Choroid plexus epithelial cell (primary cell): Measurements from ENCODE around the gene CRELD2.

Source experiments
- DNase-seq: peaks from one replicate; pipeline ENCODE4 v3.0.0-alpha.2; 2010; ENCODE audit warnings: low read depth
- H3K4me3 ChIP-seq: 2 replicates; pipeline ENCODE4 v1.5.1; 2011; ENCODE audit warnings: low read depth, mild to moderate bottlenecking, control low read depth, low read length, moderate library complexity
- TF ChIP-seq, protein P1 (sequence below): conservative IDR thresholded peaks from 2 replicates; pipeline ENCODE4 v1.5.1; 2011; ENCODE audit warnings: low read depth, mild to moderate bottlenecking, control low read depth, inconsistent platforms, low read length, moderate library complexity

CRELD2 gene

DNA sequence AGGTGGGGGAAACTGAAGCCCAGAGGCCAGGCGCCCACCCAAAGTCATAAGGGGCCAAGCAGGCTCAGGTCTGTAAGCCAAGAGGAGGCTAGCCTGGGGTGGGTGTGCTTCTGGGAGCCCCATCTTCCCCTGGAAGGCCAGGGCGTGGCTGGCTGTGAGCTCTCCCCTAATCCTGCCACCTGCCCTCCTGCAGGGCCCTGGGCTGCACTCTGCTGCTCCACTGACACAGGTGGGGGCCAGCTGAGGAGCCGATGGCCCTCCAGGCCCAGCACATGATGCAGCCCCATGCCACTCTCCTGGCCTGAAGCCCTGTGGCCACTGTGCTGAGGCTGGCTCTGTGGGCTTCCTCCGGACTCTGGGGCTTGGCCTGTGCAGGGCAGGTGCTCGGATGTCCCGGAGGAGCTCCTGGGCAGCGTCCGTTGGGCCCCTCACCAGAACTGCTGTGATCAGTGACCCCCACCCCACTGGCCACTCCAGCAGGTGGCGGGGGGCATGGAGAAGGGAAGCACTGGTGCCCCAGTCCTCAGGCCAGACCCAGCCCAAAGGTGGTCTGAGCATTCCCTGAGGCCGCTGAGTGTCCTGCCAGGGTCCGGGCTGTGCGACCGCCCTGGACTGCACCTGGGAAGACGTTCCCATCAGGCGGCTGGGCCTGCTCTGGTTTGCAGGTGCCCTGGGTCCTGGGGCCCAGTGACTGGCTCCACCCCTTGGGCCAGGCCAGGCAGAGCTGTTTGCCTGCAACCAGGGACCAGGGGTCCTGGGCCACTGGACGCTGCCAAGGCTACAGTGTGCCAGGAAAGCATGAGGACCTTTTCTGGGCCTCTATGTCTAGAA is 50.6 kb downstream of the CRELD2 start:
- no peak for DNase-seq
- no peak overlapping the region for H3K4me3 ChIP-seq
- TF ChIP-seq, protein P1, sequence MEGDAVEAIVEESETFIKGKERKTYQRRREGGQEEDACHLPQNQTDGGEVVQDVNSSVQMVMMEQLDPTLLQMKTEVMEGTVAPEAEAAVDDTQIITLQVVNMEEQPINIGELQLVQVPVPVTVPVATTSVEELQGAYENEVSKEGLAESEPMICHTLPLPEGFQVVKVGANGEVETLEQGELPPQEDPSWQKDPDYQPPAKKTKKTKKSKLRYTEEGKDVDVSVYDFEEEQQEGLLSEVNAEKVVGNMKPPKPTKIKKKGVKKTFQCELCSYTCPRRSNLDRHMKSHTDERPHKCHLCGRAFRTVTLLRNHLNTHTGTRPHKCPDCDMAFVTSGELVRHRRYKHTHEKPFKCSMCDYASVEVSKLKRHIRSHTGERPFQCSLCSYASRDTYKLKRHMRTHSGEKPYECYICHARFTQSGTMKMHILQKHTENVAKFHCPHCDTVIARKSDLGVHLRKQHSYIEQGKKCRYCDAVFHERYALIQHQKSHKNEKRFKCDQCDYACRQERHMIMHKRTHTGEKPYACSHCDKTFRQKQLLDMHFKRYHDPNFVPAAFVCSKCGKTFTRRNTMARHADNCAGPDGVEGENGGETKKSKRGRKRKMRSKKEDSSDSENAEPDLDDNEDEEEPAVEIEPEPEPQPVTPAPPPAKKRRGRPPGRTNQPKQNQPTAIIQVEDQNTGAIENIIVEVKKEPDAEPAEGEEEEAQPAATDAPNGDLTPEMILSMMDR, result no peak

DNA sequence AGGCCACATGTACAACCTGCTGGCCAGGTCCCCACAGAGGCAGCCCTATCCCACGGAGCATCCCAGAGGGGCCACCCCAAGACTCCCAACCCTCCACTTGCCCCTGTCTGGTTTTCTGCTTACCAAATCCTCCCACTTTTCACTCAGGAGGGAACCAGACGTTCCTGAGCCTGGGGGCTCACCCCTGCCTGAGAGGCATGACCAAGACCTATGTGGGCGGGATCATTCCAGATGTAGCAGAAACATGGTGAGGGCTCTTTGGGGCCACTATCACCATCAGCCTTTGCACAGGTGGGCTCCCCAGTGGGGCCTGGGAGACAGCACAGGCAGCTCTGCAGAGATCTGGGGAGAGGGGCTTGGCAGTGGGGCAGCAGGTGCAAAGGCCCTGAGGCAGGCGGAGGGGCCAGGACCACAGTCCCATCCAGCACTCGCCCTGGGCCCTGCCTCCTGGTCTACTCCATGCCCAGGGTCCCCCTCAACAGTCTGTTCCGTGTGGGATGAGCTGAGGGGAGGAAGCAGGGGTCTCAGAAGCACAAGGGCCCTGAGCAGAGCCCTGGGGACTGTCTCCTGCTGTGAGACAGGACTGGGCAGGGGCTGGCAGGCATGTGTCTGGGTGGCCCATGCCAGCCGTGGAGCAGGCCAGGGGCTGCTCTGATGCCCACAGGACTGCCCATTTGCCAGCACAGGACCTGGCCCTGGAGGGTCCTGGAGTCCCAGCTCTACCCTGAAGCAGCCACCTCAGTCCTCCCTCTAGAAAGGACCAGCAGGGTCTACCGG is 51.5 kb downstream of the CRELD2 start:
- DNase-seq, result no peak
- TF ChIP-seq, protein P1, result no peak
- H3K4me3 ChIP-seq, result no peak overlapping the region

DNA sequence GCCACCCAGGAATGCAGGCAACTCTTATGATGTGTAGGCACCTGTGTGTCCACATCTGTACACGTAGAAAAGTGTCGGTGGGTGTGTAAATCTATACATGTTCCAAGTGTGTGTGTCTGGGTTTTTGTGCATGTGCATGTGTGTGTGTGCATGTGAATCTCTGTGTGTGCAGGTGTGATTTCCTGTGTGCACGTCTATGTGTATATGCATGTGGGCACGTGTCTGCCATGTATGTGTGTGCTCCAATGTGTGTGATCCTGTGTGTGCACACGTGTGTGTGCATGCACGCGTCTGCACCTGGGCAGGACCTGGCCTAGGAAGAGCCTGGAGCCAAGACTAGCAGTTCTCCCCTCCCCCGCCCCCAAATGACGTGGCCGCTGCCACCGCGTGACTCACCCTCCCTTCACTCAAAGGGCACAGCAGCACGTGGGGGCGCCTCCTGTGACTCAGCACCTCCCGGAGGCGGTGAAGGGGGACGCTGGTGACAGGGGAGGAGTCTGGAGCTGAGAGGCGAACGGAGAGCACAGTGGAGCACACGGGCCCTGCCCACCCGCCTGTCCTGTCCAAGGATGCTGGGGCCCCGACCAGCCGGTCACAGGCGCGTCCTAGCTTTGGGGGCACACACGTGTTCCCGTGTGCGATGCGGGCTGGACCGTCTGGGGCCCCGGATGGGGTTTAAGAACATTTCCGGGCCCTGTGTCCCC is 52.2 kb downstream of the CRELD2 start:
- peak overlapping the region; percentile 51 for H3K4me3 ChIP-seq
- TF ChIP-seq, protein P1, result no peak
- peak; percentile 91 for DNase-seq

DNA sequence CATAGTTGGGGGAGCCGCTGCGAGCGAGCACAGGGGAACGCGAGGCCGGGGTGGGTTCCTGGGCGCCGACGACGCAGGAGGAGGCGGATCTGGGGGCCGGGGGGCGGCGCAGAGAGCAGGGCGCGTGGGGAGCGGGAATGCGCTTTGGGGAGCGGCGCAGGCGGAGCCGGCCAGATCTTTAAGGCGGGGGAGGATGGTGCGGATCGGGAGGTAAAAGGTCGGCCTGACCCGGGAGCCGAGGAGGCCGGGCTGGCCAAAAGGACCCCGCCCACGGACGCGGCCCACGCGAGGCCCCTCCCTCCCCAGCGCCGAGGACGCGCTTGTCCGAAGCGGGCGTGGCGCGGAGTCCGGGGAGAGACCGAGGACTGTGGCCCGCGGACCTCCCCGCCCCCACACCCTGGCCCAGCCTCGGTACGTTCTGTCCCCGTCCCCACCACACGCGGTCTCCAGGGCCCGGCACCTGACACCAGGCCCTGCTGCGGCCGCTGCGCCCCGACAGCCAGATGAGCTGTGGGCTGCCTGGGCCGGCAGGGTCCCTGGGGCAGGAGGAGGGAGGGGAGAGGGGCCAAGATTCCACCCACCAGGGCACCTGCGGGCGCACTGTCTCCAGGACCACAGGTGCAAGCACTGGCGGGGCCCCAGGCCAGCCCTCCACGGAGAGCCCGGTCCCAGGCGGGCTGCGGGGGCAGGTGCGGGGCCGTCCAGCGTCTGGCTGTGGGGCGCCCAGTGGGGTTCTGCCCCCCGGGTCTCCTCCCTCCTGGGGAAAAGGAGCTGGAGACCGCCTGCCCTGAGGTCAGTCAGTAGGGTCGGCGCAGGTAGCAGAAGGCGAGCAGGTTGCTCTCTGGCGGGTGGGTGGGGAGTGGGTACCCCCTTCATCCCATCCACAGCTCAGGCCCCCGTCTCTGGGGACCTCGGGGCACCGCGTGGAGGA is 53.1 kb downstream of the CRELD2 start:
- H3K4me3 ChIP-seq, result peak overlapping the region; percentile 51
- TF ChIP-seq, protein P1, result no peak
- peak; percentile 34 for DNase-seq

DNA sequence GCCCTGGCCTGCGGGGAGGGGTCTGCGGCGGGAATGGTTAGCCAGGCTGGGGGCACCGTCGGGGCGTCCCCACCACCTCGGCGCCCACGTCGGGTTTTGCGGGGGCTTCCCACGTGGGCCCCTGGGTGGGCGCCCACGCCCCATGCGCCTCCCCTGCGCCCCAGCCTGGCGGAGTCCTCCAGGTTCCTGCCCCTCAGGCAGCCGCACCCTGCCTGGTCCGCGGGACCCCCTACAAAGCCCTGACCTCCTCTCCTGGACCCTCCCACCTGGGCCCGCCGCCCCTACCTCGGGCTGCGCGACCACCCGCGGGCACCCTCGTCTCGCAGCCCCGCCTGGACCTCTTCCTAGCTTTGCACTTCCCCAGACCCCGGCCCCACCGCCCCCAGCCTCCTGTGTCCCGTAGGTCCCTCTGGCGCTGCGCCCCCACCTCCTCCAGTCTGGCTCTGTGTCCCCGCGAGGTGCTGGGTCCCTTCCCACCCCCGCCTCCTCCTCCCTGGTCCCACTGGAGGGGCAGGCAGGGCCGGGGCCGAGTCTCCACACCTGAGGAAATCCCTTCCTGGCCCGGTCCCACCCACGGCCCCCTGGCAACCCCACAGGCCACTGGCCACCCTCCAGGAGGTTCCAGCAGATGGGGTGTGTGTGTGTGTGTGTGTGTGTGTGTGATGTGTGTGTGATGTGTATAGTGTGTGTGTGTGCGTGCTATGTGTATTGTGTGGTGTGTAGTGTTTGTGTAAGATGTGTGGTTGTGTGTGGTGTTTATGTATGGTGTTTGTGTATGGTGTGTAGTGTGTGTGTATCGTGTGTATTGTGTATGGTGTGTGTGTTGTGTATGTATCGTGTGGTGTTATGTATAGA is 54.0 kb downstream of the CRELD2 start:
- H3K4me3 ChIP-seq, result no peak overlapping the region
- DNase-seq, result no peak
- TF ChIP-seq, protein P1, result no peak
